ENCODE measurements around the gene GPR161.

- TF ChIP-seq EZH2 (IDR thresholded peaks at IDR 0.05; ENCODE audit: insufficient read depth, poor library complexity, severe bottlenecking) (no peak), EZH2phosphoT487 (IDR thresholded peaks at IDR 0.05; ENCODE audit: insufficient read depth, low read depth) (no peak)
Measured at GRCh38 chr1:168087696-168088095, 49.0 kb downstream of the GPR161 start.
